Rectal smooth muscle tissue (tissue), 1 donor: ENCODE results near the gene CAV1.

Experiments
- H3K27ac ChIP-seq: one replicate; pipeline ENCODE4 v1.7.0; 2013; ENCODE audit warnings: low read depth, low read length, inconsistent platforms
- H3K27me3 ChIP-seq: one replicate; pipeline ENCODE4 v1.7.0; 2013; ENCODE audit warnings: low read length; ENCODE audit not compliant: control insufficient read depth, insufficient read depth
- H3K36me3 ChIP-seq: one replicate; pipeline ENCODE4 v1.7.0; 2013; ENCODE audit warnings: low read length; ENCODE audit not compliant: control insufficient read depth, insufficient read depth
- H3K4me1 ChIP-seq: one replicate; pipeline ENCODE4 v1.7.0; 2013; ENCODE audit warnings: low read length; ENCODE audit not compliant: control insufficient read depth, insufficient read depth
- H3K4me3 ChIP-seq: one replicate; pipeline ENCODE4 v1.7.0; 2013; ENCODE audit warnings: low read length
- H3K9ac ChIP-seq: one replicate; pipeline ENCODE4 v1.7.0; 2013; ENCODE audit warnings: low read length

The CAV1 gene

GRCh38 chr7:116554911-116555310 lies 30.1 kb downstream of the CAV1 start:
- peaks cover 28% of the 10 kb centered on the region for H3K4me1 ChIP-seq
- peaks cover 3% of the 10 kb centered on the region for H3K36me3 ChIP-seq
- H3K27me3 ChIP-seq = no peaks in the 10 kb centered on the region
- no peak overlapping the region for H3K9ac ChIP-seq
- no peak overlapping the region for H3K4me3 ChIP-seq
- H3K27ac ChIP-seq = peak overlapping the region; percentile 17

DNA sequence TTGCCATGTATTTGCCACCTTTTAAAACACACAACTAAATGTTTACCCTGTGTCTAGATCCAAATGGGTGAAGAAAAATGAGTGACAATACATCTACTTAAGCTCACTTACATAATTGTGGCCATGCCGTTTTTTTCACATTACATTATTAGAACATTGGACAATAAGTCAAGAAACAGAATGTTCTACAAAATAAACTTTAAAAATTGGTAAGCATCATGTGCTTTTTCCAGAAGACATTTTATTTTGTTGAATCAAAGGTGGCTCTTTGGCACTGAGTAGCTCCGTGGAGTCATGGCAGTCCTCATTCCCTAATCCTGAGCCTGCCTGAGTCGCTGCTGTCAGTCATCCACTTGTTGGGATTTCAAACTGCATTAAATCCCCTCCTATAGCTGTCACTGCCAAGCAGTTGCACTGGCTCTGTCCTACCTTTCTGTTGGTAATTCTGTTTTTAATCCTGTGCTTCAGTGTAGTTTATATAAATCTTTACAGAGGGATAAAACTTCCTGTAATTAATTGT lies 32.3 kb downstream of the CAV1 start:
- H3K4me1 ChIP-seq = peaks cover 34% of the 10 kb centered on the region
- no peak overlapping the region for H3K27ac ChIP-seq
- H3K4me3 ChIP-seq = no peak overlapping the region

GRCh38 chr7:116557901-116558300 lies 33.1 kb downstream of the CAV1 start:
- H3K9ac ChIP-seq = no peak overlapping the region
- H3K27ac ChIP-seq = no peak overlapping the region
- no peak overlapping the region for H3K4me3 ChIP-seq
- H3K36me3 ChIP-seq = peaks cover 3% of the 10 kb centered on the region
- peaks cover 29% of the 10 kb centered on the region for H3K4me1 ChIP-seq
- H3K27me3 ChIP-seq = no peaks in the 10 kb centered on the region

More for the DNA sequence above, 32.3 kb downstream of the CAV1 start:
- Histone ChIP-seq H3K9ac (no peak overlapping the region), H3K36me3 (peaks cover 3% of the 10 kb centered on the region), H3K27me3 (no peaks in the 10 kb centered on the region)

- H3K4me1 ChIP-seq = peaks cover 17% of the 10 kb centered on the region
- peaks cover 3% of the 10 kb centered on the region for H3K36me3 ChIP-seq
- H3K27ac ChIP-seq = peak overlapping the region; percentile 80
- H3K9ac ChIP-seq = no peak overlapping the region
- no peaks in the 10 kb centered on the region for H3K27me3 ChIP-seq
- no peak overlapping the region for H3K4me3 ChIP-seq
These were observed 35.5 kb downstream of the CAV1 start for GRCh38 chr7:116560021-116560970.

GRCh38 chr7:116561697-116562483 lies 37.1 kb downstream of the CAV1 start:
- H3K27ac ChIP-seq = no peak overlapping the region
- no peak overlapping the region for H3K4me3 ChIP-seq
- peaks cover 17% of the 10 kb centered on the region for H3K4me1 ChIP-seq
- H3K27me3 ChIP-seq = no peaks in the 10 kb centered on the region
- peaks cover 3% of the 10 kb centered on the region for H3K36me3 ChIP-seq
- H3K9ac ChIP-seq = no peak overlapping the region

GRCh38 chr7:116562529-116563121 lies 37.8 kb downstream of the CAV1 start:
- H3K4me3 ChIP-seq = no peak overlapping the region
- peaks cover 3% of the 10 kb centered on the region for H3K36me3 ChIP-seq
- H3K27ac ChIP-seq = no peak overlapping the region
- peaks cover 17% of the 10 kb centered on the region for H3K4me1 ChIP-seq
- H3K27me3 ChIP-seq = no peaks in the 10 kb centered on the region
- H3K9ac ChIP-seq = no peak overlapping the region

DNA sequence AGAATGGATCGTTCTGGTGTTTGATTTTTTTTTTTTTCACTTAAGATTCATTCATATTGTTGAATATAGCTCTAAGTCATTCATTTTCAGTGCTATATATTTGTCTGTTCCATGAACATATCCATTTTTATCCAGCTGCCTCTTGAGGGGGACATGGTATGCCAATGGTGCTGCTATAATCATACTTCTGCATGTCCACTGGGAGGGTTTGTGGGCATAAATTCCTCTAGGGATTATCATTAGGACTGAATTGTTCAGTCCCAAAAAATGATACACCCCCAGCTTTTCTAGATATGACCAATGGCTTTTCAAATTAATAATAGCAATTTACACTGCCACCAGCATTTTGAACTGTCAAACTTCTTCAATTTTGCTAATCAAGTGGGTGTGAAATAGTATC lies 41.1 kb downstream of the CAV1 start:
- H3K9ac ChIP-seq = no peak overlapping the region
- no peaks in the 10 kb centered on the region for H3K27me3 ChIP-seq
- no peak overlapping the region for H3K27ac ChIP-seq
- no peak overlapping the region for H3K4me3 ChIP-seq
- no peaks in the 10 kb centered on the region for H3K36me3 ChIP-seq
- no peaks in the 10 kb centered on the region for H3K4me1 ChIP-seq

GRCh38 chr7:116566666-116567065 lies 41.8 kb downstream of the CAV1 start:
- Histone ChIP-seq H3K27me3 (no peaks in the 10 kb centered on the region), H3K27ac (no peak overlapping the region), H3K4me1 (no peaks in the 10 kb centered on the region), H3K36me3 (no peaks in the 10 kb centered on the region), H3K4me3 (no peak overlapping the region), H3K9ac (no peak overlapping the region)

GRCh38 chr7:116569737-116570136 lies 44.9 kb downstream of the CAV1 start:
- H3K27me3 ChIP-seq = no peaks in the 10 kb centered on the region
- H3K9ac ChIP-seq = no peak overlapping the region
- H3K36me3 ChIP-seq = no peaks in the 10 kb centered on the region
- H3K4me1 ChIP-seq = no peaks in the 10 kb centered on the region
- no peak overlapping the region for H3K4me3 ChIP-seq
- no peak overlapping the region for H3K27ac ChIP-seq

- Histone ChIP-seq H3K27me3 (no peaks in the 10 kb centered on the region), H3K27ac (no peak overlapping the region), H3K36me3 (no peaks in the 10 kb centered on the region), H3K4me3 (no peak overlapping the region), H3K9ac (no peak overlapping the region), H3K4me1 (no peaks in the 10 kb centered on the region)
These were observed 45.5 kb downstream of the CAV1 start for GRCh38 chr7:116570306-116570705.

DNA sequence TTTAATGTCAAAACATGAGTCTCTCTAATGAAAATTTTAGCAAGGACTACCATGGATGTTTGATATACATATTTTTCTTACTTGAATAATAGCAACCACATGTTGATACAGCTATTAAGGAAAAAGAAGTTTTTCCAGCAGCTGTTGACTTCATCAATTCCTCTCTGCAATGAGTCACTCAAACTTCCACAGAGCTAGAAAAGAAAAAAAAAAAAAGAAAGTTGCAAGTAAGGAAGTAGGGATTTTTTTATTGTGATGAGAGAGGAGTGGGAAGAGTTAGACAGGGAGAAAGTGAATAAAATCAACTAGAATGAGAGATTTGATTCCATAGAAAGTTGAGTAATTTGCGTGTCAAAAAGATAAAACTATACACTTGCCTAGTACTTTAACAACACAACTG lies 46.2 kb downstream of the CAV1 start:
- Histone ChIP-seq H3K36me3 (no peaks in the 10 kb centered on the region), H3K4me3 (no peak overlapping the region), H3K9ac (no peak overlapping the region), H3K27ac (no peak overlapping the region), H3K4me1 (no peaks in the 10 kb centered on the region), H3K27me3 (no peaks in the 10 kb centered on the region)

- Histone ChIP-seq H3K27me3 (no peaks in the 10 kb centered on the region), H3K4me1 (no peaks in the 10 kb centered on the region), H3K4me3 (no peak overlapping the region), H3K27ac (no peak overlapping the region), H3K9ac (no peak overlapping the region), H3K36me3 (no peaks in the 10 kb centered on the region)
These were observed 46.7 kb downstream of the CAV1 start for GRCh38 chr7:116571552-116571951.
